HepG2 (cell line): ENCODE data around the gene ETS2. TPM values are rescaled to one million over a fixed set of nuclear protein-coding genes. Genes with fewer than 3 reads are reported as not detected.

ENCODE experiments used
- ATAC-seq: fragments of 200-7000 bp; cut with Tn5 transposase; 3 replicates; pipeline ENCODE4 v1.9.1; 2020; ENCODE audit warnings: mild to moderate bottlenecking, moderate library complexity
- BruUV-seq: library from RNA; stranded (reverse); fragments of 400-500 nt; replicated peaks from 2 replicates; lab custom pipeline; 2021; lab: Mats Ljungman, UMichigan
- CTCF ChIA-PET: fragments of 300-600 bp; formaldehyde crosslinking; extraction: SDS; loops from one replicate; lab custom pipeline; 2021; ENCODE audit warnings: low total read pairs, inconsistent platforms, low intra/inter-chr PET ratio; lab: Yijun Ruan, JAX
- POLR2A ChIA-PET: fragments of 350-600 bp; sonication (Branson Sonifier 250); formaldehyde crosslinking; loops from one replicate; lab custom pipeline; 2020; ENCODE audit warnings: antibody characterized with exemption, inconsistent platforms; lab: Yijun Ruan, JAX
- DNase-seq: peaks from one replicate; pipeline ENCODE4 v3.0.0-alpha.2; 2015; ENCODE audit warnings: low spot score
- FAIRE-seq: peaks from 3 replicates; lab custom pipeline; 2011; peaks lifted over from hg19 to GRCh38; lab: Jason Lieb, UNC
- H2AFZ ChIP-seq: one replicate; pipeline ENCODE4 v1.6.1; 2011; ENCODE audit warnings: low read length, inconsistent platforms
- H3K27ac ChIP-seq: fragments of 300-600 bp; 3 replicates; pipeline ENCODE4 v1.8.0; 2011; ENCODE audit warnings: mixed run types, mild to moderate bottlenecking, mixed read lengths, low read length, inconsistent platforms; ENCODE audit not compliant: insufficient read depth; ENCODE audit errors: extremely low read length
- H3K27me3 ChIP-seq, 2 experiments: fragments of 200-600 bp in 1 of 2; 2 replicates in 1 of 2; 3 replicates in 1 of 2; pipeline versions ENCODE4 v1.6.0 to v1.8.0; 2011; ENCODE audit warnings: low read length in 2 of 2, mild to moderate bottlenecking in 2 of 2, moderate library complexity in 2 of 2, inconsistent platforms in 1 of 2; ENCODE audit not compliant: insufficient read depth in 2 of 2, control insufficient read depth in 1 of 2
- H3K36me3 ChIP-seq, 2 experiments: fragments of 200-600 bp in 1 of 2; replicated peaks in 1 of 2; 2 replicates in 1 of 2; 3 replicates in 1 of 2; pipeline versions ENCODE4 v1.5.1 to v1.8.0; 2011; ENCODE audit warnings: low read length in 2 of 2, inconsistent platforms in 1 of 2; ENCODE audit not compliant: insufficient read depth in 2 of 2, control insufficient read depth in 1 of 2
- H3K4me1 ChIP-seq: 2 replicates; pipeline ENCODE4 v1.5.1; 2012; ENCODE audit warnings: low read length, inconsistent platforms; ENCODE audit not compliant: insufficient read depth
- H3K4me2 ChIP-seq: 2 replicates; pipeline ENCODE4 v1.6.0; 2011; ENCODE audit warnings: low read depth, low read length, inconsistent platforms
- H3K4me3 ChIP-seq, 3 experiments: fragments of 200-600 bp in 1 of 3; sonication (generic), shearing (Covaris generic) in 1 of 3; replicated peaks in 1 of 3; 2 replicates each; pipeline ENCODE4 v1.5.1; 2011 to 2016; ENCODE audit warnings: low read length in 3 of 3, inconsistent platforms in 2 of 3, low read depth in 2 of 3, mild to moderate bottlenecking in 2 of 3, control low read depth in 1 of 3, mixed read lengths in 1 of 3; ENCODE audit not compliant: insufficient read depth in 1 of 3
- H3K79me2 ChIP-seq: one replicate; pipeline ENCODE4 v1.6.1; 2011; ENCODE audit warnings: low read length, inconsistent platforms; ENCODE audit not compliant: insufficient read depth
- H3K9ac ChIP-seq: 2 replicates; pipeline ENCODE4 v1.6.0; 2011; ENCODE audit warnings: mild to moderate bottlenecking, low read depth, low read length, inconsistent platforms; ENCODE audit not compliant: insufficient read depth
- H3K9me3 ChIP-seq: 2 replicates; pipeline ENCODE4 v1.5.1; 2012; ENCODE audit warnings: mild to moderate bottlenecking, low read length
- H4K20me1 ChIP-seq: 2 replicates; pipeline ENCODE4 v1.6.0; 2011; ENCODE audit warnings: inconsistent platforms, mild to moderate bottlenecking, low read length, moderate library complexity; ENCODE audit not compliant: insufficient read depth
- EP300 ChIP-seq, 3 experiments: sonication (generic) in 1 of 3; formaldehyde crosslinking in 1 of 3; IDR thresholded peaks; 2 replicates each; pipeline versions ENCODE4 v1.5.1 to v1.6.1; 2011 to 2020; ENCODE audit warnings: low read depth in 2 of 3, low read length in 2 of 3, borderline replicate concordance in 1 of 3, improper control_type of control experiment in 1 of 3, mild to moderate bottlenecking in 1 of 3, missing genetic modification reagents in 1 of 3, moderate library complexity in 1 of 3
- ESRRA ChIP-seq: sonication (generic); formaldehyde crosslinking; IDR thresholded peaks from 2 replicates; pipeline ENCODE4 v1.5.1; 2020; ENCODE audit warnings: mild to moderate bottlenecking, low read depth, missing genetic modification reagents
- HDAC2 ChIP-seq: sonication (generic); formaldehyde crosslinking; IDR thresholded peaks from 2 replicates; pipeline ENCODE4 v1.4.0; 2020; ENCODE audit warnings: missing genetic modification reagents
- MTA1 ChIP-seq: sonication (generic); formaldehyde crosslinking; IDR thresholded peaks from 2 replicates; pipeline ENCODE4 v1.4.0; 2020; ENCODE audit warnings: missing genetic modification reagents, mild to moderate bottlenecking, borderline replicate concordance
- NFE2 ChIP-seq: sonication (generic); formaldehyde crosslinking; IDR thresholded peaks from 2 replicates; pipeline ENCODE4 v1.4.0; 2020; ENCODE audit warnings: missing genetic modification reagents
- RARA ChIP-seq: IDR thresholded peaks from 2 replicates; pipeline ENCODE4 v1.6.1; 2016; ENCODE audit warnings: missing genetic modification reagents, missing compliant biosample characterization
- SP2 ChIP-seq: sonication (generic); formaldehyde crosslinking; IDR thresholded peaks from 2 replicates; pipeline ENCODE4 v1.5.1; 2020; ENCODE audit warnings: mild to moderate bottlenecking, missing genetic modification reagents
- ZMYM4 ChIP-seq: sonication (generic); formaldehyde crosslinking; IDR thresholded peaks from 2 replicates; pipeline ENCODE4 v1.8.1; 2023; ENCODE audit warnings: mild to moderate bottlenecking, missing genetic modification reagents
- ZNF607 ChIP-seq: sonication (generic); formaldehyde crosslinking; IDR thresholded peaks from 2 replicates; pipeline ENCODE4 v1.5.1; 2020; ENCODE audit warnings: missing genetic modification reagents, mild to moderate bottlenecking, borderline replicate concordance
- ZNF773 ChIP-seq: sonication (generic); formaldehyde crosslinking; IDR thresholded peaks from 2 replicates; pipeline ENCODE4 v1.4.0; 2020; ENCODE audit warnings: missing genetic modification reagents, borderline replicate concordance
- ZNF782 ChIP-seq: sonication (generic); formaldehyde crosslinking; IDR thresholded peaks from 2 replicates; pipeline ENCODE4 v1.4.0; 2020; ENCODE audit warnings: missing genetic modification reagents, mild to moderate bottlenecking, borderline replicate concordance
- WGBS: methylation state at CpG from one replicate; pipeline ENCODE4 v1.1.6; 2017; ENCODE audit warnings: low lambda C conversion rate; 5-methylcytosine and 5-hydroxymethylcytosine counted together
- in situ Hi-C: cut with HindIII; loops from 2 replicates; pipeline ENCODE4 v1.10.0; 2017; ENCODE audit warnings: low pct_unique_long_range_greater_than_20kb; ENCODE audit not compliant: extremely low pct_ligation_motif_present
- intact Hi-C: fragments of 100-400 bp; cut with micrococcal nuclease; formaldehyde crosslinking; loops from one replicate; pipeline ENCODE4 v1.10.0; 2022; ENCODE audit not compliant: unreplicated experiment
- polyA plus RNA-seq, 8 experiments: library from polyadenylated mRNA; depleted of rRNA in 3 of 8; stranded (reverse) in 7 of 8; unstranded in 1 of 8; fragments of >200 nt; fragmentation: Illumina TruSeq in 4 of 8; extraction: Trizol in 4 of 8; gene quantifications; 2 replicates each; pipeline versions ENCODE4 v1.2.1 to v1.2.3, GENCODE V29; 2011 to 2016; ENCODE audit warnings: low read depth in 4 of 8, missing spikeins in 1 of 8, mixed read lengths in 1 of 8; ENCODE audit not compliant: insufficient read depth in 1 of 8
- total RNA-seq, 5 experiments: library from RNA; depleted of rRNA; stranded (reverse); fragments of >200 nt; fragmentation: Illumina TruSeq; extraction: Trizol; gene quantifications; 2 replicates each; pipeline ENCODE4 v1.2.3, GENCODE V29; 2016; ENCODE audit warnings: low read depth in 1 of 5
- TF ChIP-seq, protein P1 (sequence below): sonication (generic); formaldehyde crosslinking; IDR thresholded peaks from 2 replicates; pipeline ENCODE4 v1.5.1; 2020; ENCODE audit warnings: mild to moderate bottlenecking, missing genetic modification reagents, borderline replicate concordance
- TF ChIP-seq, protein P2 (sequence below): IDR thresholded peaks from 2 replicates; pipeline ENCODE4 v1.6.1; 2012; ENCODE audit warnings: low read length, improper control_type of control experiment

The ETS2 gene
- total and polyA plus RNA-seq, 2 of the 13 experiments (the other 11 are each of a cell fraction or from before 2014, with no cell fraction given) = 24.6 to 64.4 TPM

DNA sequence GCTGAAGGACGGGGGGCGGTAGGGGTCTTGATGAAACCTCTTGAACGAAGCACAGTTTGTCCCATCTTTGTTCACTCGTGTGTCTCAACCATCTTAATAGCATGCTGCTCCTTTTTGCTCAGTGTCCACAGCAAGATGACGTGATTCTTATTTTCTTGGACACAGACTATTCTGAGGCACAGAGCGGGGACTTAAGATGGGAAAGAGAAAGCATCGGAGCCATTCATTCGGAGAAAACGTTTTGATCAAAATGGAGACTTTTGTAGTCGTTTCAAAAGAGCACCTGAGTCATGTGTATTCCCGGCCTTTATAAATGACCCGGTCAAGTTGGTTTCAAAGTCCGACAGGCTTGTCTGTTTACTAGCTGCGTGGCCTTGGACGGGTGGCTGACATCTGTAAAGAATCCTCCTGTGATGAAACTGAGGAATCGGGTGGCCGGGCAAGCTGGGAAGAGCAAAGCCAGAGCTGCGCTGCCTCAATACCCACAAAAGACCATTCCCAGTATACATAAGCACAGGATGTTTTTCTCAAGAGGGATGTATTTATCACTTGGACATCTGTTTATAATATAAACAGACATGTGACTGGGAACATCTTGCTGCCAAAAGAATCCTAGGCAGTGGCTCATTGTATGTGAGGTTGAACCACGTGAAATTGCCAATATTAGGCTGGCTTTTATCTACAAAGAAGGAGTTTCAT is 18.5 kb downstream of the ETS2 start:
- BruUV-seq = no TSS peak
- POLR2A ChIA-PET = interaction anchor here (0.6 to 2.6 kb wide), 15 partner anchors 8 to 359 kb away, joined by 3 to 21 read pairs (median 5); partner anchors contain the start of genes ETS2 and PSMG1
- Histone ChIP-seq H4K20me1 (no peaks in the 10 kb centered on the region), H3K27me3 (no peaks in the 10 kb centered on the region), H3K4me1 (peaks cover 68% of the 10 kb centered on the region), H3K36me3 (peaks cover 18 to 38% of the 10 kb centered on the region in 2 experiments), H3K4me3 (no peak overlapping the region), H3K79me2 (no peaks in the 10 kb centered on the region), H3K27ac (peak overlapping the region; percentile 94), H2AFZ (no peak overlapping the region), H3K9ac (peak overlapping the region; percentile 51; the same call in 1 of the 2 replicates), H3K4me2 (peak overlapping the region; percentile 50), H3K9me3 (peaks cover 17% of the 10 kb centered on the region)
- FAIRE-seq (peak; percentile 79), DNase-seq (peak; percentile 95), ATAC-seq (peak; percentile 86)
- 33% methylated on average over 17 of the region's 19 CpGs for WGBS
- intact Hi-C loops (loop anchor here (5.0 kb wide), 2 partner anchors 37 to 313 kb away; no protein-coding TSS in a partner anchor), in situ Hi-C loops (no loop called here)
- CTCF ChIA-PET = no interaction called here
- TF ChIP-seq ZNF607 (CRISPR knock-in tag) (no peak), ZNF782 (no peak), ZMYM4 (CRISPR knock-in tag) (peak; percentile 93), HDAC2 (CRISPR knock-in tag) (peak; percentile 79), ESRRA (CRISPR knock-in tag) (peak; percentile 95), EP300 (IDR thresholded peaks at IDR 0.05; ENCODE audit: low read depth in 2 of 2, low read length in 2 of 2) (peak in 1 of 2 experiments; percentile 94; a peak in 2 of 4 replicates), EP300 (CRISPR knock-in tag; IDR thresholded peaks at IDR 0.05; ENCODE audit: borderline replicate concordance) (peak; percentile 86; the same call in 1 of the 2 replicates), NFE2 (CRISPR knock-in tag) (no peak), RARA (CRISPR knock-in tag) (peak; percentile 99), SP2 (CRISPR knock-in tag) (no peak), ZNF773 (CRISPR knock-in tag) (no peak), MTA1 (CRISPR knock-in tag) (no peak)
- TF ChIP-seq, protein P1, sequence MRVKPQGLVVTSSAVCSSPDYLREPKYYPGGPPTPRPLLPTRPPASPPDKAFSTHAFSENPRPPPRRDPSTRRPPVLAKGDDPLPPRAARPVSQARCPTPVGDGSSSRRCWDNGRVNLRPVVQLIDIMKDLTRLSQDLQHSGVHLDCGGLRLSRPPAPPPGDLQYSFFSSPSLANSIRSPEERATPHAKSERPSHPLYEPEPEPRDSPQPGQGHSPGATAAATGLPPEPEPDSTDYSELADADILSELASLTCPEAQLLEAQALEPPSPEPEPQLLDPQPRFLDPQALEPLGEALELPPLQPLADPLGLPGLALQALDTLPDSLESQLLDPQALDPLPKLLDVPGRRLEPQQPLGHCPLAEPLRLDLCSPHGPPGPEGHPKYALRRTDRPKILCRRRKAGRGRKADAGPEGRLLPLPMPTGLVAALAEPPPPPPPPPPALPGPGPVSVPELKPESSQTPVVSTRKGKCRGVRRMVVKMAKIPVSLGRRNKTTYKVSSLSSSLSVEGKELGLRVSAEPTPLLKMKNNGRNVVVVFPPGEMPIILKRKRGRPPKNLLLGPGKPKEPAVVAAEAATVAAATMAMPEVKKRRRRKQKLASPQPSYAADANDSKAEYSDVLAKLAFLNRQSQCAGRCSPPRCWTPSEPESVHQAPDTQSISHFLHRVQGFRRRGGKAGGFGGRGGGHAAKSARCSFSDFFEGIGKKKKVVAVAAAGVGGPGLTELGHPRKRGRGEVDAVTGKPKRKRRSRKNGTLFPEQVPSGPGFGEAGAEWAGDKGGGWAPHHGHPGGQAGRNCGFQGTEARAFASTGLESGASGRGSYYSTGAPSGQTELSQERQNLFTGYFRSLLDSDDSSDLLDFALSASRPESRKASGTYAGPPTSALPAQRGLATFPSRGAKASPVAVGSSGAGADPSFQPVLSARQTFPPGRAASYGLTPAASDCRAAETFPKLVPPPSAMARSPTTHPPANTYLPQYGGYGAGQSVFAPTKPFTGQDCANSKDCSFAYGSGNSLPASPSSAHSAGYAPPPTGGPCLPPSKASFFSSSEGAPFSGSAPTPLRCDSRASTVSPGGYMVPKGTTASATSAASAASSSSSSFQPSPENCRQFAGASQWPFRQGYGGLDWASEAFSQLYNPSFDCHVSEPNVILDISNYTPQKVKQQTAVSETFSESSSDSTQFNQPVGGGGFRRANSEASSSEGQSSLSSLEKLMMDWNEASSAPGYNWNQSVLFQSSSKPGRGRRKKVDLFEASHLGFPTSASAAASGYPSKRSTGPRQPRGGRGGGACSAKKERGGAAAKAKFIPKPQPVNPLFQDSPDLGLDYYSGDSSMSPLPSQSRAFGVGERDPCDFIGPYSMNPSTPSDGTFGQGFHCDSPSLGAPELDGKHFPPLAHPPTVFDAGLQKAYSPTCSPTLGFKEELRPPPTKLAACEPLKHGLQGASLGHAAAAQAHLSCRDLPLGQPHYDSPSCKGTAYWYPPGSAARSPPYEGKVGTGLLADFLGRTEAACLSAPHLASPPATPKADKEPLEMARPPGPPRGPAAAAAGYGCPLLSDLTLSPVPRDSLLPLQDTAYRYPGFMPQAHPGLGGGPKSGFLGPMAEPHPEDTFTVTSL (CRISPR knock-in tag) = peak; percentile 91; the same call in 1 of the 2 replicates
- TF ChIP-seq, protein P2, sequence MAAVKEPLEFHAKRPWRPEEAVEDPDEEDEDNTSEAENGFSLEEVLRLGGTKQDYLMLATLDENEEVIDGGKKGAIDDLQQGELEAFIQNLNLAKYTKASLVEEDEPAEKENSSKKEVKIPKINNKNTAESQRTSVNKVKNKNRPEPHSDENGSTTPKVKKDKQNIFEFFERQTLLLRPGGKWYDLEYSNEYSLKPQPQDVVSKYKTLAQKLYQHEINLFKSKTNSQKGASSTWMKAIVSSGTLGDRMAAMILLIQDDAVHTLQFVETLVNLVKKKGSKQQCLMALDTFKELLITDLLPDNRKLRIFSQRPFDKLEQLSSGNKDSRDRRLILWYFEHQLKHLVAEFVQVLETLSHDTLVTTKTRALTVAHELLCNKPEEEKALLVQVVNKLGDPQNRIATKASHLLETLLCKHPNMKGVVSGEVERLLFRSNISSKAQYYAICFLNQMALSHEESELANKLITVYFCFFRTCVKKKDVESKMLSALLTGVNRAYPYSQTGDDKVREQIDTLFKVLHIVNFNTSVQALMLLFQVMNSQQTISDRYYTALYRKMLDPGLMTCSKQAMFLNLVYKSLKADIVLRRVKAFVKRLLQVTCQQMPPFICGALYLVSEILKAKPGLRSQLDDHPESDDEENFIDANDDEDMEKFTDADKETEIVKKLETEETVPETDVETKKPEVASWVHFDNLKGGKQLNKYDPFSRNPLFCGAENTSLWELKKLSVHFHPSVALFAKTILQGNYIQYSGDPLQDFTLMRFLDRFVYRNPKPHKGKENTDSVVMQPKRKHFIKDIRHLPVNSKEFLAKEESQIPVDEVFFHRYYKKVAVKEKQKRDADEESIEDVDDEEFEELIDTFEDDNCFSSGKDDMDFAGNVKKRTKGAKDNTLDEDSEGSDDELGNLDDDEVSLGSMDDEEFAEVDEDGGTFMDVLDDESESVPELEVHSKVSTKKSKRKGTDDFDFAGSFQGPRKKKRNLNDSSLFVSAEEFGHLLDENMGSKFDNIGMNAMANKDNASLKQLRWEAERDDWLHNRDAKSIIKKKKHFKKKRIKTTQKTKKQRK = no peak
